ENCODE data around the gene LDHAL6A.

LDHAL6A gene

GRCh38 chr11:18490736-18491485, 35.3 kb downstream of the LDHAL6A start:
- DNase-seq (ENCODE audit: low read depth in 2 of 2) = no peak

- no peak for DNase-seq (ENCODE audit: low read depth in 2 of 2)
Observed at GRCh38 chr11:18491924-18492323, 36.3 kb downstream of the LDHAL6A start.

- no peak for DNase-seq (ENCODE audit: low read depth in 2 of 2)
Observed at GRCh38 chr11:18492888-18493287, 37.2 kb downstream of the LDHAL6A start.

DNA sequence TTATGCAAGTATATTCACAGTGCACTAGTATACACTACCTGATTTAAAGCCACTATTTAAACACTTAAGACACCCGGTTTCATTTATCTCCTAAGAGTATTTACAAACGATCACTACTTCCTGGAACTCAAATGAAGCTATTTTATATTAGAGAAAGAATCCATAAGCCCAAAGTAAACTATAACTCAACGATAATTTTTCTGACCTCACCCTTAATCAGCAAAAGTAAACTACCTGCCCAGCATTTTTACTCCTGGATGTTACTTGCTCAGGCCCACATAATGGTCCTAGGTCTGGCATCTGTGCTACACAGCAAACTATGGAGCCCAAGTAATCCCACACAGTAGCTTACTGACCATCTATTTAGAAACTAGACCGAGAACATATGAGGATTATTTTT, 37.7 kb downstream of the LDHAL6A start:
- DNase-seq (ENCODE audit: low read depth in 2 of 2) = no peak

DNA sequence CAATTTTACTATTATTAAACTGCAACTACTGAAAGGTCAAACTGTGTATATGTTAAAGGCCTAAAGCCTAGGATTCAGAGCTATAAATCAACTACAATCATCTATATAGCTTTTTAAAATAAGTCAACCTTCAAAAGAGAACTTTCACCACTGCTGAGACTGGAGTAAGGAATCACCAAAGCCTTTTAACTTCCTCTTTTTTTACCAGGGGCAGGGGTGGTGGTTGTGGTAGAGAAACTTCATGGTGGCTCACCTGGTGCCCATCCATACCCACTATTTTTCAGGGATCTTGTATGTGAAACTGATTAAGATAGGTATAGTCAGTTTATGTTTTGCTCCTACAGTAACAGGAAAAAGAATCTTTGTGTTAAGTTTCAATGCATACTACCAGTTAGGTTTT, 39.6 kb downstream of the LDHAL6A start:
- DNase-seq (ENCODE audit: low read depth in 2 of 2) = no peak

- DNase-seq (ENCODE audit: low read depth in 2 of 2) = no peak
Observed at GRCh38 chr11:18495703-18496102, 40.0 kb downstream of the LDHAL6A start.

DNA sequence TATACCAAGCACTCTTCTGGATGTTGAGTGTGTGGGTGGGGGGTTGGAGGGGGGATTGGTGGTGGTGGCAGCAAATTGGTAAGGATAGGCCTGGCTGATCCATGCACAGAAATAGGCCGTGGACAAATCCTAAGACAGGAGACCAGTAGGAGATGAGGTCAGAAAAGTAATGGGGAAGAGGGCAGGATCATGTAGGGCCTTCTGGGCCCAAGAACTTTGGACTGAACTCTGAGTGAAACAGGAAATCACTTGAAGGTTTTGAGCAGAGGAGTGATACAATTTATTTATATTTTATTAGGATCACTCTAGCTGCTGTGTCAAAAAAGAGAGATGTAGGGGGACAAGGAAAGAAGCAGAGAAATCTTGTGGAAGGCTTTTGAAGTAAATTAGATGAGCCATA, 42.4 kb downstream of the LDHAL6A start:
- DNase-seq (ENCODE audit: low read depth in 2 of 2) = no peak

DNA sequence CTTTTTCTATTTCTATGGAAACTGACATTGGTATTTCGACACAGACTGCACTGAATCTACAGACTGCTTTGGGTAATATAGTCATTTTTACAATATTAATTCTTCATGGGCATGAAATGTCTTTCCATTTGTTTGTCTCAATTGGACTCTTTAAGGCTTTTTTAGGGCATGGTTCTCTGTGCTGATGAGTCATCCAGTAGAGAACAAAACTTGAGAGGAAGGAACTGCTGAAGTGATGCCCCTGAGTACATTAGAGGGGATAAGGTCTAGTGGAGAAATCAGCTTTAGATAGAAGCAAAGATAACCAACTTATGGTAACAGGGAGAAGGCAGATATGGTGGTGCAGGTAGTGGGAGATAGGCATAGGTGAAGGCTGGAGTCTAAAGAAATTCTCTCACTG, 46.0 kb downstream of the LDHAL6A start:
- DNase-seq (ENCODE audit: low read depth in 2 of 2) = no peak

- no peak for DNase-seq (ENCODE audit: low read depth in 2 of 2)
Observed at GRCh38 chr11:18502352-18502751, 46.7 kb downstream of the LDHAL6A start.

GRCh38 chr11:18521122-18521521, 65.5 kb downstream of the LDHAL6A start:
- no peak for DNase-seq (ENCODE audit: low read depth in 2 of 2)

GRCh38 chr11:18522388-18522787, 66.7 kb downstream of the LDHAL6A start:
- no peak for DNase-seq (ENCODE audit: low read depth in 2 of 2)

DNA sequence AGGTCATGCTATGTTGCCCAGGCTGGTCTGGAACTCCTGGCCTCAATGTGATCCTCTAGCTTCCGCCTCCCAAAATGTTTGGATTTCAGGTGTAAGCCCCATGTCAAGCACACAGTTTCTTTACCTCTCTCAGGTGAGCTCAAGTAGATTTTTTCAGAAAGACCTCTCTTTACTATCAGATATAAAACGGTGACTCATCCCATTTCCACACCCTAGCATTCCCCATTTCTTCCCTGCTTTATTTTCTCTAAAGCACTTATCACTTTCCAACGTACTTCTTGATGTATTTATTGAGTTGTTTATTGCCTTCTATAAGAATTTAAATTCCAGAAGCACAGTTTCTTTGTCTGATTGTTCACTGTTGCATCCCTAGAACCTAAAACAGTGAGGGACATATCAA, 67.4 kb downstream of the LDHAL6A start:
- DNase-seq (ENCODE audit: low read depth in 2 of 2) = no peak

GRCh38 chr11:18524248-18524647, 68.6 kb downstream of the LDHAL6A start:
- DNase-seq (ENCODE audit: low read depth in 2 of 2) = no peak

- DNase-seq (ENCODE audit: low read depth in 2 of 2) = no peak
Observed at GRCh38 chr11:18526130-18526520, 70.5 kb downstream of the LDHAL6A start.

- peak; percentile 85 to 90 for DNase-seq (ENCODE audit: low read depth in 2 of 2)
Observed at GRCh38 chr11:18526521-18527296, 71.1 kb downstream of the LDHAL6A start, which contains the start of gene TSG101. TSG101 (minus strand) TSS chr11:18526942; CDS start chr11:18526816, 126 bp downstream.

- DNase-seq (ENCODE audit: low read depth in 2 of 2) = no peak
Observed at GRCh38 chr11:18527512-18527911, 71.9 kb downstream of the LDHAL6A start.

Measured in stimulated activated CD4-positive, alpha-beta T cell treated with anti-CD3 and anti-CD28 coated beads, Interleukin-1b, Interleukin-23, amount 100 ng/mL, for 4 hours (primary cell).